HG02970 (cell line): Measurements from ENCODE around the gene MCAM.

ENCODE experiments used
- ATAC-seq: cut with Tn5 transposase; IDR thresholded peaks from one replicate; pipeline ENCODE4 v1.9.1; 2021; ENCODE audit warnings: mild to moderate bottlenecking, moderate library complexity, moderate number of reproducible peaks; ENCODE audit not compliant: unreplicated experiment, low FRiP score

Gene MCAM, protein sequence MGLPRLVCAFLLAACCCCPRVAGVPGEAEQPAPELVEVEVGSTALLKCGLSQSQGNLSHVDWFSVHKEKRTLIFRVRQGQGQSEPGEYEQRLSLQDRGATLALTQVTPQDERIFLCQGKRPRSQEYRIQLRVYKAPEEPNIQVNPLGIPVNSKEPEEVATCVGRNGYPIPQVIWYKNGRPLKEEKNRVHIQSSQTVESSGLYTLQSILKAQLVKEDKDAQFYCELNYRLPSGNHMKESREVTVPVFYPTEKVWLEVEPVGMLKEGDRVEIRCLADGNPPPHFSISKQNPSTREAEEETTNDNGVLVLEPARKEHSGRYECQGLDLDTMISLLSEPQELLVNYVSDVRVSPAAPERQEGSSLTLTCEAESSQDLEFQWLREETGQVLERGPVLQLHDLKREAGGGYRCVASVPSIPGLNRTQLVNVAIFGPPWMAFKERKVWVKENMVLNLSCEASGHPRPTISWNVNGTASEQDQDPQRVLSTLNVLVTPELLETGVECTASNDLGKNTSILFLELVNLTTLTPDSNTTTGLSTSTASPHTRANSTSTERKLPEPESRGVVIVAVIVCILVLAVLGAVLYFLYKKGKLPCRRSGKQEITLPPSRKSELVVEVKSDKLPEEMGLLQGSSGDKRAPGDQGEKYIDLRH

DNA sequence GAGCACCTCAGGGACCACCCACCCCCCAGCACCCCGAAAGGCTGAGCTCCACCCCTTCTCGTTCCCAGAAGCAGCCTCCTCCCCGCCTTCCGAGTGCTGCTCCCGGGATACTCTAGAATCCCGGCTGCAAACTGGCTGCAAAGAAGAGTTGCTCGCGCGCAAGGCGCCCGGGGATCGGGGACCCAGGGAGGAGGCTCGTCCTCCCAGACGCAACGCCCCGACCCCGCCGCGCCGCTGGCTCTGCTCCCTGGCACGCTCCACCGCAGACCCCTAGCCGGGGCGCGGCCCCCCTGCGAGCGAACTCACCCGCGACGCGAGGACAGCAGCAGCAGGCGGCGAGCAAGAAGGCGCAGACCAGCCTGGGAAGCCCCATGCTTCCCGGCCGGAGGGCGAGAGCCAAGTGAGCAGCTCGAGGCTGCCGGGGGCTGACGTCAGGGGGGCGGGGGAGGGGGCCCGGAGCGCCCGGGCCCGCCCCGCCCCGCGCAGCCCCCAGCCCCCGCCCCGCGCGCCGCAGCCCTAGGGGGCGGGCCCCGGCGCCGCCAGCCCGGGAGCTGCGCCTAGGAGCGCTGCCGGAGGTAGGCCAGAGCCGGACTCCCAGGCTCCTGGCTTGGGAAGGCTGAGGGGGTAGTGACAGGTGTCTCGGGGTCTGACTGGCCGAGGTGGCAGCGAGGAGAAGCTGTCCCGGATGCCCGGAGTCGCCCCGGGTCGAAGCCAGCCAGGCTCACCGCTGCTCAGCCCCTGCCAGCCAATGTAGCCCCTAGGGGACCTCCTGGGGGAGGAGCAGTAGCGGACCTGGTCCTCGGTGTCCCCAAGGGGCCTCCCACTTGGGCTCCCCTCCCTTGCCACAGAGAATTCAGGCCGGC is at the start of gene MCAM:
TSS of gene MCAM (minus strand) at position 402 of the 863 bp plus-strand sequence. CDS start at position 373, 29 bp downstream.
- ATAC-seq: no peak

DNA sequence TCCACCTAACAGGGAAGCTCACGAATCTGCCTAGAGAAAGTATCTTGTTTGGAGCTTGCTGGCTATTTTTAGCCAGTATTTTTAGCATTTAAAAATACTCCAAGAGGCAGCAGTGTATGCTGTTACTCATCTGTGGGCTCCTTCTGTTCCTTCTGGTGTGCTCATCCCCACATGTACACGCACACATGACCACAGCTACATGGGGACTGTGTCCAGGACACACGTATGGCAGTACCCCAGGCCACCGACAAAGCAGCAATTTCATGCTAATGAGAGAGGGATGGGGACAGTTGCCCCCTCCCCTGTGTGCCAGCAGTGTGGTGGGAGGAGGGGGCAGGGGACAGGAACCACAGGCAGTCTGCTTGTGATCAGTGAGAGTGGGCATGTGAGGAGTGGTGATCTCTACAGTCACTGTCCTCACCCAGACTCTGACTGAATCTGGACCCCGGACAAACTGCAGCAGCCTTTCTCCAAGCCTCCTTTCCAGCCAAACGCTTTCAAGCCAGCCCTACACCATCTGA is 48.2 kb upstream of the MCAM start:
- ATAC-seq: no peak

DNA sequence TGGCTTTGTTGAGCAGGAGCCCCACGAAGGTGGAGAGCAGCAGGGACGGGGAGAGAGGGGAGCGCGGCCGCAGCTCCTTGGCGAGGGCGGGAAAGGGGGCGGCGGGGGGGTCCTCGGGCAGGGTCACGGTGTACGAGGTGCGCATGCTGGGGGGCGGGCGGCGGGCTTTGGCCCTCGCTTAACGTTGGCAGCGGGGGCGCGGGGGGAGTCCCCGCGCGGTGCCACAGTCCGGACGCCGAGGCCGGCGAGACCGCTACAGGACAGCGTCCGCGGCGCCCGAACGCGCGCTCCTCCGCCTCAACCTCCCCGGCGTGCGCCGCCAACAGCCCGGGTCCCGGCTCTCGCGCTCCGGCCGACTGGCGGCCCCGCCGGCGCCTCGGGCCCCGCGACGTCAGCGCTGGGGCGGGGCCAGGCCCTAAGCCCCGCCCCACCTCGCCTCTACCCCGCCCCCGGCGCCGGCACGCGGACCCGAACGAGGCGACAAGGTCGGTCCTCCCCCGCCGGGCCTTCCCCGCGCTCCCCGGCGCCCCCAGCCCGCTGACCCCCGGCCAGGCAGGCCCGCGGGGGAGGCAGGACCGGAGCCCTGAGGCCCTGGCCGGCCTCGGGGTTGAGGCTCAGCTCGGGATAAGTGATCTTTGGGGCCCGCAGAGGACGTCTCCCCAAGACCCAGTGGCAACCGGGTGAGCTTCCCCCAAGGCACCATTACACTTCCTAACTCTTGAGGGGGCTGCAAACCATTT is 47.1 kb upstream of the MCAM start:
- ATAC-seq: no peak

DNA sequence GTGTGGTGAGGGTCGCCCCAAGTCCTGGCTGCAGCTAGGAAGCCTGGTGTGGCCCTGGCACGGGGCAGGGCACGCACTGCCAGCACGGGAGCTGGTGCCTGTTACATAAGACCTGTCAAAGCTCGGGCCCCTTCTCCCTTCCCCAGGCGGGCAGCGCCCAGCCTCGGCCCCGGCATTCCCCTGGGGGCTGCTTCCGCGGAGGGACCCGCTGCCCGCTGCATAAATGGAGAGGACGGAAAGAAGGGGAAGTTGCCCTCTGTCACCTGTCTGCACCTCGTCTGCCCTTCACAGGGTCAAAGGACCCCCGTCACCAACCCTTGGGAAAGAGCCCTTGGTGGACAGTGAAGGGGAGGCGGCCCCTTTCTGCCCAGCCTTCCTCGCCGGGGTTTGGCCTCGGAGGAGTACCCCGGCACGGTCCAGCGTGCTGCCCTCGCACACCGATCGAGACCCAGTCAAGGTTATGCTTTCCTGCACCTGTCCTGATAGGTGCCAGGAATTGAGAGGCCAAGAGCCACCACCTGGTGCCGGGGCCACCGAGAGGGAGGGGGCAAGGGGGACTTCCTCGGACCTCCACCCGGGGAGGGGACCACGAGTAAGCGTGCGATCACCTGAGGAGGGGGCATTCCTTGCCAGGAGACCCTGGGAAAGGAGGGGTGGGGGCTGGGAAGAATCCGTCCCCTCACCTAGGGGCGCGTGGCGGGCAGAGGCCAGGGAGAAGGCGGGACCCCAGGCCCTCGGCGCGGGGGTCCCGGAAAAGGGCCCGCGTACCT is 46.3 kb upstream of the MCAM start:
- no peak for ATAC-seq

GRCh38 chr11:119362741-119363080 is 45.8 kb upstream of the MCAM start:
- ATAC-seq: no peak

DNA sequence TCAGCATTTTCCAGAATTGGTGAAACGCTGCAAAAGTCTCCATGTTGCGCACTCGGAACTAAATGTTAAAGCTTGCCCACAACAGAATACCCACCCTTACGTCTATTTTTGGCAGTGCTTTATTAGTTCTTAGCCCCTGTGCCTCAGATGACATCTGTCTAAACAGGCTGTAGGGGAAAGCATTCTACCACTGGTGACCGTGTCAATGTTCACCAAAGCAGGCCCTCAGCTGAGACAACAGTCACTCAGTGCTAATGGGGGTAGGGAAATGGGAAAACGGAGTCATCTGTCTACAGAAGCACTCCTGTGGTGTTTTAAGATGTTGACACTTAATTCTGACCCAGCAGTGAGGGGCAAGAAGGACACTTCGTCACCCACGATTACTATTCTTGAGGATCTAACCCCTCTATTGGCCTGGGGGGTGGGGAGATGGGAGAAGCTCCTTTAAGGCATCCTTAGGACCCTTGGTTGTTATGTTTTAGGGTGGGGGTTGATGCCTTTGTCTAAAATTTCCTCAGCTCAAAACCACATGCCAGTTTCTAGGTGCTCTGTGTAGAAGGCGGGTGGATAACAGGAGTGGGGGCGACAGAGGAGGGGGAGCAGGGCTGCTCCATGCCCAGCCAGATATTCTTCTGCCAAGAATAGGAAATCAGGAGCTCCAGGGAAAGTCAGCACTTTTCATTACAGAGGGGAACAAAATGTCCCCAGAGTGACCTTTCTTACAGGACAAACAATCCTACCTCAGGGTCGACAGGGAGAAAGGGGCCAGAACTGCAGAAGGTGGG is 45.2 kb upstream of the MCAM start:
- ATAC-seq: no peak

DNA sequence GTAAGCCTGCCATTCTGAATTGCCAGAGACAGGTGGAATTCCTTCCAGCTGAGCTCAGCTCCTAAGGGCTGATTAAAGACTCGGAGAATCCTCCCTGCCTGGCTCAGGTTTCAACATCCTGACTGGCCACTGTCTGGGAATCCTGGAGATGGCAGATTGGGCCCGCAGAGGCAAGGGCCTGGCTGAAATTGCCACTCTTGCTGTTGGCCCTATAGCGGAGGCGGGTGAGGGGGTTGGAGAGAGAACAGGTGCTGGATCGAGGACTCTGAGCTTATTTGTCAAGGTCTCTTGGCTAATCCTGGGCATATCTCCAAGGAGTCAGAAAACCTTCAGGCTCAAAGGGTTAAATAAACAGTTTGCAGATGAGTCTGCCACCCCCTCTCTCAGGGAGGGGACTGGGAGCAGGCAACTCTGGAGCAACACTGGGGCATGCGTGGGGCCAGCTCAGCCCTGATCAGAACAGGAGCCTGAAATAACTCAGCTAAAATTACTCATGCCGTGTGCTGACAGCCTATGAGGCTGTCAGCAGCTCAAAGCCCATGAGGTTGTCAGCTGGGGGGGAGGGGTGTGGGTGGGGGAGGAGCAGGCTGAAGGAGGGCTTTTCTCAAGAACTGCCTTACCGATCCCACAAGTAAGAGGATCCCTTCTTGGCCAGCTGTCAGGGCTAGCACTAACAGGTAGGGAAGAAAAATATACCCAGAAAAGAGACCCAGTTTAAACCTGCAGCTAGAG is 44.3 kb upstream of the MCAM start:
- ATAC-seq: no peak

DNA sequence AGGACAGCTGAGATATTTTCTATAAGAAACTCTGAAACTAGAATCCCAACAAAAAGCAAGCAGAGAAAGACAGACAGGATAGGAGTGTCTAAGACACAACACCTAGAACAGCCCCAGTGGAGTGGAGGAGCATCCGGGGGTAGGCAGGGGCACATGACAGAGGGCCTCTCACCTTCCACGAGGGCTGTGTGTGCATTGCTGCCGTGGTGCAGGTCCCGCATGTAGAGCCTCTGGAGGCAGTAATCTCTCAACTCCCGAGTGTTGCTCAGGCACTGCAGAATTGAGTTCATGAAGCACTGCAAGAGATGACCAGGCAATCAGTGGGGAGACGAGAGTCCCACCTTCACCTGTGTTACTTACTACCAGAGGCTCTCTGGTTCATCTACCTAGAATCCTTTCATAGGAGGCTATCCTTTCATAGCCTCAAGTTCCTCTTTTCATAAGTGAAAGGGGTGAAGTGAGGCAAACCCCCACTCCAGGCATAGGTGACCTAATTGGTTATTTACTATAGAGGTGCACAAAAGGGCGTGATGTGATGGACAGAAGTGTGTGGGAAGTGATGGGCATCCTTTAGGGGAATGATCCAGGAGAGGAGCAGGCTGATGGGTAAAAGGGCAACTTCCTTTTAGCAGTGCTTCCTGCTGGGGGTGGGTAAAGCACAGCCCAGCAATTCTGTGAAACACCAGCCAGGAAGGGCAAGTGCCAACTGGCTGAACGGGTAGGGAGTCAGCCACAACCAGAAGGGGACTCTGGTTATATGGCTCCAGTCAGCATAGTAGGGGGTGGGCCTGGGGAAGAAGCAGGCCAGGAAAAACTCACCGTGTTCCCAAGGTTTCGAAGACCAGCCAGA is 42.7 kb upstream of the MCAM start:
- ATAC-seq: no peak

- ATAC-seq: no peak
Observed at GRCh38 chr11:119357074-119357473, 40.1 kb upstream of the MCAM start.

GRCh38 chr11:119356349-119357031 is 39.6 kb upstream of the MCAM start:
- no peak for ATAC-seq

- ATAC-seq: no peak
Observed at GRCh38 chr11:119355091-119355843, 38.3 kb upstream of the MCAM start.

GRCh38 chr11:119352857-119353260 is 35.9 kb upstream of the MCAM start:
- ATAC-seq: no peak

DNA sequence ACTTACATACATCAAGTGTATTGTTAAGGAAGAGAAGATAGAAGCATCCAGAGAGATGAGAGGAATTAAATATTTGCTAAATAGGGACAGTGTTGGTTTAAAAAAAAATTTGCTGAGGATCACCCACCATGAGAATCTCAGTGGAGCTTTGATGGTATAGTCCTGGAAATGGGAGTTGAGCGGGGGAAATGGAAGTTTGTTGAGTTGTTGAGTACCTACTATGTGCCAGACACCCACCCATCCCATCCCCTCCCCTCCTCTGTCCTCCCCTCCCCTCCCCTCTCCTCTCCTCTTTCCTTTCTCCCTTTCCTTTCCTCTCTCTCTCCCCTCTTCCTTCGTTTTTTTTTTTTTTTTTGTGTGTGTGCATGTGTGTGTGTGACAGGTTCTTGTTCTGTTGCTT is 34.3 kb upstream of the MCAM start:
- no peak for ATAC-seq

DNA sequence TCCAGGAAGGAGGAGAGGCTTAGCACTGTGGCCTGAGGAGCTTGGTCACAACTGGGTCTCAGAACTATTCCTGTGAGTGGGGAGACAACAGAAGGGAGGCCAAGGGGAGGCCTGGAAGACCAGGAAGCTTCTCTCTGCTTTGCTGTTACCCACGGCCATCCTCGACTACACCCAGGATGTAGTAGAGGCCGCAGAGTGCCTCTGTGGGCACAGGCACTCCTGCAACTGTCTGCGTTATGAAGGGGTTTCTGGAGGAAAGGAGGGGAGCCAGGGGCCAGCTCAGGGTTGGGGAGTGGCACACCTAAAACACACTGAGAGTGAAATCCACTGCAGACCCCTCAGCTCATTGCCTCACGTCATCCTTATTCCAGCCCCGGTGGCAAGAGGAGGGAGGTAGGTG is 33.4 kb upstream of the MCAM start:
- no peak for ATAC-seq

GRCh38 chr11:119347940-119348605 is 31.1 kb upstream of the MCAM start:
- ATAC-seq: no peak
